T follicular helper cell (primary cell): Measurements from ENCODE around the gene CEP55.

Experiments used
- DNase-seq: peaks from one replicate; pipeline ENCODE4 v3.0.0-alpha.2; 2020; ENCODE audit warnings: low read depth

Gene CEP55

DNA sequence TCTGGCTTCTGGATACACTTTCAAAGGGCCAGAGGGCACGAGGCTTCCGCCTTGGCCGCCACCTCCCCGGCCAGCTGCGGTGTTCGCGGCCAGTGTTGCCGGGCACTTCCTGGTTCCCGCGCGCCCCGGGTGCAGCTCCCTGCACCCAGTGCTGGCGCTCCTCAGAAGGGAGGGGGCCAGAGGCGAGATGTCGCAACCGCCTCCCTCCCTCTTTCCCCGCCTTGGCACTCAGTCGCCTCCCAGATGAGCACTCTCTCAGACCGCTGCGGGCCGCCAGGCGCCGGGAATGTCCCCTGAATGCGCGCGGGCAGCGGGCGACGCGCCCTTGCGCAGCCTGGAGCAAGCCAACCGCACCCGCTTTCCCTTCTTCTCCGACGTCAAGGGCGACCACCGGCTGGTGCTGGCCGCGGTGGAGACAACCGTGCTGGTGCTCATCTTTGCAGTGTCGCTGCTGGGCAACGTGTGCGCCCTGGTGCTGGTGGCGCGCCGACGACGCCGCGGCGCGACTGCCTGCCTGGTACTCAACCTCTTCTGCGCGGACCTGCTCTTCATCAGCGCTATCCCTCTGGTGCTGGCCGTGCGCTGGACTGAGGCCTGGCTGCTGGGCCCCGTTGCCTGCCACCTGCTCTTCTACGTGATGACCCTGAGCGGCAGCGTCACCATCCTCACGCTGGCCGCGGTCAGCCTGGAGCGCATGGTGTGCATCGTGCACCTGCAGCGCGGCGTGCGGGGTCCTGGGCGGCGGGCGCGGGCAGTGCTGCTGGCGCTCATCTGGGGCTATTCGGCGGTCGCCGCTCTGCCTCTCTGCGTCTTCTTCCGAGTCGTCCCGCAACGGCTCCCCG lies 70.2 kb downstream of the CEP55 start, which contains the start of gene FFAR4:
FFAR4 (plus strand) TSS at position 231 of the 842 bp plus-strand sequence; CDS start at position 287, 56 bp downstream.
- DNase-seq: no peak

DNA sequence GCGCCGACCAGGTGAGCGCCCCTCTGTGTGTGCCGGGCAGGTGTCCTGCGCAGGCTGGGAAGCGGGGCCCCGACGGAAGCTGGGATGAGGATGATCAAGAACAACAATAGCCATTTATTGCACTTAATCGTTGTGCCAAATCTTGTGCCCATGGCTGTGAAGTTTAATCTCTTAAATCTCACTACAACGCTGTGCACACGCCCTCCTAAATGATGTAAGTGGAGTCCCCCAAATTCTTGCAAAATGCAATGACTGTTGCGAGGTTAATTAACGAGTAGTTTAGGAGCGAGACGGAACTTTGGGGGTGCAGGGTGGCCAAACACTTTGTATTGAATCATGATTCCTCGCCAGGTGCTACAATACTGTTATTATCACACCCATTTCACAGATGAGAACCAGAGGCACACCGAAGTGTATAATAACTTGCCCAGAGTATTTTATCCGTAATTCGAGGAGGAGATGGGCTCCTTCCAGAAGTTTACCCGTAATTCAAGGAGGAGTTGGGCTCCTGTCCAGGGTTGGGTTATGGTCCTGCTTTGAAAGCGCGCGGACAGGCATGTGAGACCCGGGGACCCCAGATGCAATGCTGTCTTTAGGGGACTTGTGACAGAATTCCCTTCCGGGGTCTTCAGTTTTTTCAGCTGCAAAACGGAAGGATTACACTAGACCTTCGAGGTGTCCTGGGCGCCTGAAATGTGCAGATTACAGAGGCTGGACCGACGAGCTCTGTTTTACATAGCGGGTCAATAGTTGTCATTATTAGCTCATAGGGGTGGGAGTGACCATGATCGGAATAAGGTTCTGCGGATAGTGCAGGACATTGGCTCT lies 71.1 kb downstream of the CEP55 start:
- no peak for DNase-seq

DNA sequence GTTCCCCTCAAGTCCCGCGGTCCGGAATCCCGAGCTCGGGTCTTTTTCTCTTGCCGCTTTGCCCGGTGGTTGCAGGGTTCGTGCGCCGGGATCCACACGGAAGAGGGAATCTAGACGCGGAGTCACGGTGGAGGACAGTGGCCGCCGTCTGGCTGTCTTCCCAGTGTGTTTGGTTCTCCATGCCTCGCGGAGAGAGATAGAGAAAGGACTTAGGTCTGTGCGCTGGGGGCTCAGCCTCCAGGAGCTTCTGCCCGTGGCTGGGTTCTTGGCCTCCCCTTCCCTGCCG lies 71.6 kb downstream of the CEP55 start:
- DNase-seq: no peak

DNA sequence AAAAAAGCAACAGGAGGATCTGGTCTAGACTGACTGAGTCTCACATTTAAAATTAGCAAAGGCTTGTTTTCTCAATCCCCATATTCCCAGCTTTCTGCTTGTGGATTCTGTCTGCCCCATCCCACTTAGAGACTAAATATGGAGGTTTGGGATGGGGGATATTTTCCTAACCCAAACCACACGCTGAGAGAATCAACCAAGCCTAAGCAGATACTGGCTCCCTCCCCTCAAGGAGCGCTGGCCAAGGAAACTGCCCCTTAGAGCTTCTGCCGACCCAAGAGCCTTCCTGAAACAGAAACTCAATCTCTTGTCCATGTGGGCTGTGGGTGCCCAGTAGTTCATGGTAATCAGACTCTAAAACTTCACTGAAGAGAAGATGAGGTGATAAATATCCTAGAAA lies 74.0 kb downstream of the CEP55 start:
- no peak for DNase-seq

DNA sequence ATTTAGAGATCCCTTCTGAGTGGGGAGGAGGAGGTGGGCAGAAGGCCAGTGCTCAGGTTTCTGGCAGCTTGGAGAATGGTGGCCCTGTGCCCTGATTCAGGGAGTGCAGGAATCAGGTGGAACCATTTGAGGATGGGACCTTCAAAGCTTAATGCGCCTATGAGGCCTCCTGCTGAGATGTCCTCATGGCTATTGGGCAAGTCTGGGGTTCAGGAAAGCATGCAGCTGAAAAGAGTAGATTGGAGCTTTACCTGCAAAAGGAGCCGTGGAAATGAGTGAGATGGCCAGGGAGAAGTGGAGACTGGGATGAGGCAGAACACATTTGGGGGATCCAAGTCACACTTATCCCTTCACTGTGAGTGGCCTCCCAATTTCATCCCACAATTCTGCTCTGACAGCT lies 76.2 kb downstream of the CEP55 start:
- DNase-seq: no peak

DNA sequence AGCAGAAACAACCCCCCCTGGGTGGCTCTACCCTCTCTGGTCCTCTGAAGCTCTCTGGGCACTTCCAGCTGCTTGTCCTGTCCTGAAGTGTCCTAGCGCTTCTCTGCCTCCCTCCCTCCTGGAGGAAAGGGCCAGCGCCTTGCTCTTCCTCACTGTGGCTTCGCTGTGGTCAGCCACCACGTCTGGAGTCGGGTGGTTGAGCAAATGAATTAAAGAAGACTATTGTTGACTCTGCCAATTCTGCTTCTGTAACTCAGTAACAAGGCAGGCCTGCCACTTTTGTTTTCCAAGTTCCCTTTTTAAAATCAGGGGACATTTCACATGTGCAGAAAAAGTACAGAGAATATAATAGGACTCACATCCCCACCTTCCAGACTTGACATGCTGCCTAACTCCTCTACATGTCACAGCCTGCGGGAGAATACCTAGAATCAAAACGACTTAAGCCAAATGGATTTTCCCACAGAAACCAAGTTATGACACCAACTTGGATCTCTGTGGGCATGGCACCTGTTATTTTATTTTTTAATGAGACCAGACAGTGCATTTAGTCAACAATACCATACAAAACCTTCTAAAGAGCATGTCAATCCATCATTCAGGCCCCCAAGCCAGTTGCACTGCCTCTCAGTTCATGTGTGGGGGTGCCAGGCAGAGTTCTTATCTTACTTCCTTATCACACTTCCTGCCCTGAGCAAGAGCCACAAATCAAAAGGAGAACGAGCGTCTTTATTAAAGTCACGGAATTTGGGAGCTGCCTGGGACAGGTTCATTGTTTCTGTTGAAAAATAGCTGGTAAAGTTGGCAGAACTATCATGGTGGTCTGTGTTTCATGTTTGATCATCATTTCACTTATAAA lies 76.9 kb downstream of the CEP55 start:
- no peak for DNase-seq

DNA sequence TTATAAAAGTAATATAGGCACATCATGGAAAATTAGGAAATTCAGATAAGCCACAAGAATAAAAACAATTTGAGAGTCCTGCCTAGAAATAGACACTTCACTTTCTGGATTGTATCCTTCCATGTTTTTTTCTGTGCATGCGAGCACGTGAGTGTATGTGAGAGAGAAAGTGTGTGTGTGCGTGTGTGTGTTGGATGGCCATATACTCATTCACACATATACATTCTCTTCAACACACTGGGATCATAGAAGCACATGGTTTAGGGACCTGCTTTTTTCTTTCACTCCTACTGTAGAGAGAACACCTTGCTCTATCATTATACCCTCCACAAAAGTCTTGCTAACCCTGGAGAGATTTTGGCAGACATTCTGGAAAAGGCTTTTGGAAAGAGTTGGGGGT lies 77.5 kb downstream of the CEP55 start:
- no peak for DNase-seq

DNA sequence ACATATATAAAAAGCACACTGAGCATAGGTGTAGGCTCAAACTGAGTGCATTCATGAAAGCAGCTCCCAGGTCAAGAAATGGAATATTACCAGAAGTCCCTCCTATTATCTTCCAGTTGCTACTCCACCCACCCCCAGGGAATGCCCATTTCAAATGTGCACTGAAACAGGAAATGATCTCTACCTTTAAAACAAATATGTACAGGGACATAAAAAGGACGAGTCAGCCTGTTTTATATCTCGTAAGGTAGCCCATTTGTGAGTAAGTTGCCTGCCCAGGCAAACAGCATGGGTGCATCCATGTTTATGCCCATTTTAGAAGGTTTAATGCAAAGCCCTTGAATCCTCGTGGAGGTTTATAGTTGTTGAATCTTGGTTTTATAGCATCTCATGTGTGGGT lies 80.5 kb downstream of the CEP55 start:
- DNase-seq: no peak

DNA sequence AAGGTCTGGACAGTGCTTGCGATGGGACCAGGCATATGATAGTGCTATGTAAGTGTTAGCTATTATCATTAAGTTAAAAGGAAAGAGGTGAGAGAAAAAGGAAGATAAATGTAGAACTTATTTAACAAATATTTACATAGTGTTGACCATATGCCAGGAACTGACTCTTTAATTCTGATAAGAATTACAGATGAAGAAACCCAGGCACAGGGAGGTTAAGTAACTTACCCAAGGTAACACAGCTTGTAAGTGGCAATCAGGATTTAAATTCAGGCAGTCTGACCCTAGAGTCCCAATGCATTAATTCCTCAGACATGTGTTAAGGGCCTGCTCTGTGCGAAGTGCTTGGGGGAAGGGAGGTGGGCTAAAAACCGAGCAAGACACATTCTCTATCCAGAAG lies 81.2 kb downstream of the CEP55 start:
- no peak for DNase-seq
